Epithelial cell of umbilical artery (primary cell): ENCODE data around the gene SCG2. TPM values are rescaled to one million over a fixed set of nuclear protein-coding genes. Genes with fewer than 3 reads are reported as not detected.

Source experiments
- total RNA-seq: library from RNA; depleted of rRNA; stranded (reverse); fragments of >200 nt; gene quantifications from 2 replicates; pipeline ENCODE4 v1.2.3, GENCODE V29; 2014

SCG2 gene, protein sequence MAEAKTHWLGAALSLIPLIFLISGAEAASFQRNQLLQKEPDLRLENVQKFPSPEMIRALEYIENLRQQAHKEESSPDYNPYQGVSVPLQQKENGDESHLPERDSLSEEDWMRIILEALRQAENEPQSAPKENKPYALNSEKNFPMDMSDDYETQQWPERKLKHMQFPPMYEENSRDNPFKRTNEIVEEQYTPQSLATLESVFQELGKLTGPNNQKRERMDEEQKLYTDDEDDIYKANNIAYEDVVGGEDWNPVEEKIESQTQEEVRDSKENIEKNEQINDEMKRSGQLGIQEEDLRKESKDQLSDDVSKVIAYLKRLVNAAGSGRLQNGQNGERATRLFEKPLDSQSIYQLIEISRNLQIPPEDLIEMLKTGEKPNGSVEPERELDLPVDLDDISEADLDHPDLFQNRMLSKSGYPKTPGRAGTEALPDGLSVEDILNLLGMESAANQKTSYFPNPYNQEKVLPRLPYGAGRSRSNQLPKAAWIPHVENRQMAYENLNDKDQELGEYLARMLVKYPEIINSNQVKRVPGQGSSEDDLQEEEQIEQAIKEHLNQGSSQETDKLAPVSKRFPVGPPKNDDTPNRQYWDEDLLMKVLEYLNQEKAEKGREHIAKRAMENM
- total RNA-seq = 0.15 TPM in 1 of 2 replicates, not detected in the other

DNA sequence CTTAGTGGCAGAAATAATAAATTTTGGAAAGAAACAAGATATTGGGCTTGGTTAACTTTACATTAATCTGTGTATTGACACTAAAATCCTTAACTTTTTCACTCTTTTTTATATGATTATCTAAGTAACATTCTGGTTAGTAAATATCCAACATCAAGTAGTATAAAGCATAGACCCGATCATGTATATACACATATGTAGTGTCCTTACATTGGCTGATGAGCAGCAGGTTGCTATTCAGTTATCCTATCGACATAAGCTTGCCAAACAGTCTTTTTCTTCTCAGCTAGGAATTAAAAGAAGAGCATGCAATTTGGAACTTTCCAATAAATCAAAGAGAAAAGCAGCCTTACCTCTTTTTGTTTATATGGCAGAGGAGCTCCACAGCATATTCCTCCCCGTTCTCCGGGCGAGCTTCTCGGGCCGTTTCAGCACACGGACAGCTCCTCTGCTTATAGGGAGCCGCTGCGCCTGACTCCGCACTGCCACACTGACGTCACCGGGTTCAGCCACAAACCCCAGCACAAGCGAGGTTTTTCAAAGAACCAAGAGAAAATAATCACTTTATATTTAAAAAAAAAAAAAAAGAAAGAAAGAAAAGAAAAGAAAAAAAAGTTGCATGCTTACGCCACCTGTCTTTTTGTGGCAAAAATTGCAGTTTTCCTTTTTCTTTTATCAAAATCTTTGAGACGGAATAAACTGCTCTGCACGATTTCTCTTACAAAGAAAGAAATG lies at the start of gene SCG2:
Gene SCG2, minus strand, starts transcription at position 430 of the 735 bp plus-strand sequence. CDS start 3,079 bp downstream, outside the sequence.

Other genes with a start within 250 kb of the SCG2 start
- gene AP1S3, start 235.2 kb upstream of the SCG2 start, total RNA-seq = 1.3 and 4.1 TPM in 2 replicates